GM18867 (cell line): ENCODE results near the gene TNFSF8.

Source experiments
- ATAC-seq: cut with Tn5 transposase; IDR thresholded peaks from one replicate; pipeline ENCODE4 v1.9.1; 2021; ENCODE audit warnings: mild to moderate bottlenecking, moderate library complexity; ENCODE audit not compliant: unreplicated experiment

The TNFSF8 gene

DNA sequence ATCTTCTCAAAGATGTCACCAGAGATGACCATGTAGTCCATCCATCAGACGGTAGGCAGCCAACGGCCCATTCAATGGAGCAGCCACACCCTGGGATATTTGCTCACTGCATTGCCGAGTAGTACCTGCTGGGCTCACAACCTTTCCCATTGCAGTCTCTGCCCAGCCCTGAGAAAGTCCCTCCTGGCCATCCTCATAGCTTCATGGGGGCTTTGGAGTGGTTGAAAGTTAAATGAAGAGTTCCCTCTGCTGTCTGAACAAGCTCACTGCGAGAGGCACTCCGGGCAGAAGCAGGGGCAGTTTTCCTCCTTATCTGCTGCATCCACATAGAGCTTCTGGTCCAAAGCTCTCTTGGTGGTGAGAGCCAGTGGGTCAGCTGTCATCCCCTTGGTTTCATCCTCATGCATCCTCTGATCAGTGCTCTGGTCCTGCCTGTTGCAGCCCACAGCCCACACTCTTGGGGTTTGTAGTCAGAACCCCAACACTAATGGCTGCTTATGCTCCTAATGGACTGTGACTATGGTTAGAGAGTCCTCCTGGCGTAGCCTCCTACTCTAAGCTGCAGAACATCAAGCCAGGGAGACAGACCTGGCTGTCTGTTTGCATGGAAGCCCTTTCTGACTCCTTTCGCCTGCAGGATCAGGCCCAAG, 23.3 kb downstream of the TNFSF8 start:
- no peak for ATAC-seq

GRCh38 chr9:114905170-114905940, 25.0 kb downstream of the TNFSF8 start:
- ATAC-seq, result no peak

DNA sequence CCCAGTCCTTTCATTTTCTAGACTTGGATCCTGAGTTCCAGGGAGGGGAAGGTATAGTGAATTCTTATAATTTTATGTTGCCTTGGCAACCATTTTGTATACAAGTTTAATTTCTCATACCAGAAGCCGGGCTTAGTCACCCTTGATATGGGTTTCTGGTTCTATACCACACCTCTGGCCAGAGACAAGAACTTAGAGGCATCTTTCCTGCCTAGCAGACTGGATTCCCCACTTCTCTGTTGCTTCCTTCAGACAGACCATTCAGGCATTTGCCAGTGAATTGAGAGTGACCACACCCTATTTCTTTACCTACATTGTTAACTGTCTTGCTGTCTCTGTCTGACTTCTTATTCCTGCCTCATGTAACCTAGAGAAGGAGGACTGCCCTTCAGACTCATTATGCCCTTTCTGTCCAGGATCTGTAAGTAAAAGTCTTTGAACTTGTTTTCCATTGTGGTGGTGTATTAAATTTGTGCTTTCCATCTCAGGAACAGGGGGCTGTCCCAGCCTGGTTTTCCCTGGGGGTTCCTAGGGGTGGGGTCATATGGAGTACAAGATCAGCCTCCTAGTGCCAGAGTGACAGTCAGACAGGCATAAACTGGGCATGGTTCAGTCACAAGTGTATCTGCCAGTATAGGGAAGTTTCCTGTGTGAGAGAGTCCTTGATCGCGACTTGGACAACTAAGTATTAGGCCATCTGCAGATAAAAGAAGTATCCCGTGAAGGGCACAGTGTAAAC, 27.4 kb downstream of the TNFSF8 start:
- ATAC-seq, result peak; percentile 63

GRCh38 chr9:114900942-114901802, 29.2 kb downstream of the TNFSF8 start:
- ATAC-seq, result no peak

GRCh38 chr9:114899995-114900394, 30.4 kb downstream of the TNFSF8 start:
- no peak for ATAC-seq

DNA sequence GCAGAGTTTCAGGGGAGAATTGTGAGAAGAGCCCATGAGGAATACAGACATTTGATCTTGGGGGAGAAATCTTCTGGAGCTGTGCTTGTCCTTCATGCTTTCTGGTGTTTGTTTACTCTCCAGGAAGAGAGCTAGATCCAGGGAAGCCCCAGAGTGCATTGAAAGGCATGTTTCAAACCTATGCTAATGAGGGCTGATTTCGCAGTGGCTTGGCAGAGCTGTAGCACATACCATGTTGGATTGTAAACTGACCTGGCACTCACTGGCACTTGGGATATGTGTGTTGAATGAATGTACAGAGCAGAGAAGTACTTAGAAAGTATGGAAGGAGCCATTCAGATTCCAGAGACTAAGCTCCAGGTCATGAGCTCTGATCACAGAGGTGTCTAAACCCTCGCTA, 30.9 kb downstream of the TNFSF8 start:
- ATAC-seq, result no peak

DNA sequence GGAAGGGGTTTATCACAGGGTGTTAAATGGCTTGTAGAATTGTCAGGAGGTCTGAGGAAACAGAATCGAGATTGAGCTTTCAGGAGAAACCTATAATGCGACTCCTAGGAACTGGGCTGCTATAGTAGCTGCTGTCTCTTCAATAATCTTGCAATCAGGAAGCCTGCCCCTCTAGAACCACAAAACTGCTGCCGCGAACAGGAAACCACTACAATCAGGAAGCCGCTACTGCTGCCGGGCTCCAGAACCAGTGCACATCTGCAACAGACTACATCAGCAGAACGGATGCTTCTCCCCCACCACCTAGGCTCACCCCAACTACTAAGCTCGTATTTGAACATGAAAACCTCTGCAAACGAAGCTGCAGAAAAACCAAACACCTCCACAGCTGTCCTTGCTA, 31.6 kb downstream of the TNFSF8 start:
- ATAC-seq, result peak; percentile 65

DNA sequence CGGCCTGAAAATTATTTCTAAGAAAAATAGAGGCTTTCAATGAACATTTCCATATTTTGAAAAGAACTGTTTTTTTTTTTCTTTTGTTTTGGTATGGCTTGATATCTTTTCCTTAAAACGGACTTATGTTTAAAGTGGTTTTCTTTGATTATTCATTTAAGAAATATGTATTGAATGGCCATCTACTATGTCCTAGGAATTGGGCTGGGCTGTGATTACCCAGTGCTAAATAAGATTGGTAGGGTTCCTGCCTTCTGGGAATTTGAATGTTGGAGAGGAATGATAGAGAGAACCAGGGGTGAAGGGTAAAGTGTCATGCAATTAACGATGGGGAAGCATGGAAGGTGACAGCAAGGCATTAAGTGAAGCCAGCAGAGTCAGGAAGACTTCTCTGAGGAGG, 33.2 kb downstream of the TNFSF8 start:
- no peak for ATAC-seq

GRCh38 chr9:114896344-114896743, 34.0 kb downstream of the TNFSF8 start:
- ATAC-seq, result no peak

GRCh38 chr9:114895521-114895991, 34.8 kb downstream of the TNFSF8 start:
- ATAC-seq, result no peak

GRCh38 chr9:114894609-114895433, 35.6 kb downstream of the TNFSF8 start:
- ATAC-seq, result no peak

DNA sequence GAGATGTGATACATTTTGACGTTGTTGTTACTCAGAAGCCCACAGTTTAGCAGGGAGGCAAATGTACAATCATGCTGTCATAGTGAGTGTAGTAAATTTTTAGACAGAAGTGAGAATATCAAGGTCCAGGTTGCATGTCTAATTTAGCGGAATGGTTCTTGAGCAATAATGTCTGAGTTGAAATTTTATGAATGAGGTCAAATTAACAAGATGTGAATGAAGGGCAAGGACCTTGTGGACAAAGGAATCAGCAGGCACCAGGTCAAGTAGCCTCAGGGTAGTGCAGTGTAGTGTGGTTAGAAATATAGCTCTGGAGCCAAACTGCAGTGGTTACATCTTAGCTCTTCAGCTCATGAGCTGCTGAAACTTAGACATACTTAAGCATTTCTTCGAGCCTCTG, 36.2 kb downstream of the TNFSF8 start:
- no peak for ATAC-seq

DNA sequence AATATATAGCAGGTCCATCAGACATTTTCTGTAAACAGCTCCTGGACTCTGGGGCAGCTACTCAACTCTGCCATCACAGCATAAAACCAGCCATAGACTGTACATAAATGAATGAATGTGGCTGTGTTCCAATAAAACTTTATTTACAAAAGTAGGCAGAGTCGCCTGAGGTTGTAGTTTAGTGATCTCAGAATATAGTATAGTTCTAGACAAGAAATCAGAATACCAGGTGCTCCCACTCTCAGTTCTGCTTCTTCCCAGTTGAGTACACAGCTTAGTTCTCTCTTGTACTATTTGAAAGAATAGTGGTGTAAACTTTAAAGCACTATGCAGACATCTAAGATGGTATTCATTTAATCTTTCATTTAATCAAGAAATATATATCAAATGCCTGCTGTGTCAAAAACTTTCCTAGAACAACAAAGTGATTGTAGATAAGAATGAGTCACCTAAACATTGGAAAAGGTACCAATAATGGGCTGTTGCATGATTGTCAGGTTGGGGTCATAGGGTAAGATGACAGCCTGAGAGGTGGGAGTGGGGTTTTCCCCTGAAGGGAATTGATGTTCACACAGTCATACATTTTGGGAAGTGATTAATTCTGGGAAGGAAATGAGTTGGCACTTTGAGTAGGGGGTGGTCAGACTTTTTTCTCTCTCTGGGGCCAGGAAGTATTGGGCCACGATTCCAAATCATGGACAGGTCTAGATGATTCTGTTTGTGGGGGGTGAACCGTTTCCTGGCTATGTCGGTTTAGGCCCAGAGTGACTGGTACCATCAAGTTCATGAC, 37.0 kb downstream of the TNFSF8 start:
- ATAC-seq, result peak; percentile 45

GRCh38 chr9:114889802-114890224, 40.6 kb downstream of the TNFSF8 start:
- no peak for ATAC-seq

DNA sequence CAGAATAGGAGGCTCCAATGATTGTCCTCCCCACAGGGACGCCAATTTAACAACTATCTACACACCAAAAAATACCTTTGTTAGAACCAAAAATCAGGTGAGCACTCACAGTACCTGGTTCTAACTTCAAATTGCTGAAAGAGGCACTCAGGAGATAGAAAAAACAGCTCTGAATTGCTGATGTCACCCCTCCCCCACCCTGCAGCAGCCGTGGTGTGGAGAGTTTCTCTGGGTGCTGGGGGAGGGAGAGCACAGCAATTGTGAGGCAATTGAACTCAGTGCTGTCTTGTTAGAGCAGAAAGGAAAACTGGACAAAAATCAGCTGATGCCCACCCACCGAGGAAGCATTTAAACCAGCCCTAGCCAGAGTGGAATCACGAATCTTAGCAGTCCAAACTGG, 41.8 kb downstream of the TNFSF8 start:
- no peak for ATAC-seq

DNA sequence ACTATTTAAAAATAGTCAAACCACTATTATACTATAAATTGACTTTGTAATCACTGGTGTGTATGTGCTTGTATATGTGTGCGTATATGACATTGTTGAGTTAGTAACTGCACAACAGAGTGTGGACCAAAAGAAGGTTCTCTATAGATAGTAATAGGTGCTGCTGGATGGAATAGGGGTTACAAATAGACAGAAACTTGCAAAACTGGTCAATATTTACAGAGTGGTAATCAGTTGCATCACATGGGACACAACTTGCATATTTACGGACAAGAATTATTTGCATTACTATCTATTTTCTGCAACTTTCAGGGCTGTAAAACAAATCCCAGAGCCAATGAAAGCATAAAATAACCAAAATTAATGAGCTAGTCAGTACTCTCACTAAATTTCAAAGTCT, 42.4 kb downstream of the TNFSF8 start:
- ATAC-seq, result no peak

GRCh38 chr9:114884787-114885452, 45.5 kb downstream of the TNFSF8 start:
- no peak for ATAC-seq

- no peak for ATAC-seq
Measured at GRCh38 chr9:114883709-114884108, 46.7 kb downstream of the TNFSF8 start.
